Central memory CD4-positive, alpha-beta T cell (primary cell): ENCODE results near the gene COL18A1.

Experiments
- DNase-seq: peaks from one replicate; pipeline ENCODE4 v3.0.0; 2022

Gene COL18A1

DNA sequence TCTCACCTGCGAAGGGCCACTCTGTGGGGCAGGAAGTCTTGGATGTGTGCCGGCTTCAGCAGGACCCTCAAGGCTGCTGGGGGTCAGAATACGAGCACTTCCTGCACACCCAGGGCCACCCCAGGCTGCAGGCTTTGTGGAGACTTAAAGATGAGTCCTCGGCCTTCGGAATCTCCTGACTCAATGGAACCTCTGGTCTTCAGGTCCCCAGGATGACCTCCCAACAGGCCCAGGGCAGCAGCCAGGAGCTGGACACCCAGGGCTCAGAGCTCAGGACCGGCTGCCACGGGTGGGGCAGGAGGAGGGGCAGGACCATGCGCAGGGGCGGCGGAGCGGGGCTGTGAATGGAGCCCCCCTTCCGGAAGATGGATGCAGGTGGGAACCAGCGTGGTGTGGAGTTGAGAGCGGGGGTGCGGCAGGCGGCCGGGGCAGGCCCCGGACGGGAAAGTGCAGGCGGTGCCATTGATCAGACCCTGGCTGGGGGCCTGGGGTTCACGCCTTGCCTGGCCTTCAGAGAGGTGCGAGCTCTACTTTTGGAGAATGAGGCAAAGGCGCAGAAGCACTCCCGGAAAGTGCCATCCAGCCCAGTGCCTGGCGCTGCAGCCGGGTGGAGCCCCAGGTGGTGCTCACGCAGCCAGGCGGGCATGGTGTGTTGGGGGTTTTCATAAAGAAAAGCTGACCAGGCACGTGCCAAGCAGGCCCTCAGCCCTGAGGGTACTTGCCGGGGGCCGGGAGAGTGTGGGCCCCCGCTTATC, 10.4 kb downstream of the COL18A1 start:
- no peak for DNase-seq

- no peak for DNase-seq
Measured at GRCh38 chr21:45415943-45416611, 11.1 kb downstream of the COL18A1 start.

DNA sequence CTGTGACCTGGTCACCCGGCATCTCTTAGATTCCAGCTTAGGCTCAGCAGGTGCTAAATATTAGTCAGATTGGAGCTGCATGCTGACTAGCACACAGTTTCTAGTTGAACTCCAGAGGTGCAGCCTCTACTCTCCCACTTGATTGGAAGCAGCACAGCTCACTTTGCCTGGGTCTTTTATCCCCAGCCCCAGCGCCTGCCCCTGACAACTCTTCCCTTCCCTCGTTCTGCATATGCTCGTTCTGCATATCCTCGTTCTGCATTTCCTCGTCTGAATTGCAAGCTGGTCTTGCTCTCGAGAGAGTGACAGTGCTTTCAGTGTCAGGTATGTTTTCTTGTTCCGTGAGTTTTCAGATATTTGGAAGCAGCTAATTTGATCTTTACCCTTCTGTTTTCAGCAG, 11.7 kb downstream of the COL18A1 start:
- no peak for DNase-seq

GRCh38 chr21:45417256-45417950, 12.4 kb downstream of the COL18A1 start:
- no peak for DNase-seq

GRCh38 chr21:45417951-45418300, 13.0 kb downstream of the COL18A1 start:
- no peak for DNase-seq

- DNase-seq: no peak
Measured at GRCh38 chr21:45418301-45419071, 13.5 kb downstream of the COL18A1 start.

GRCh38 chr21:45419162-45419561, 14.2 kb downstream of the COL18A1 start:
- DNase-seq: no peak

GRCh38 chr21:45420061-45421041, 15.4 kb downstream of the COL18A1 start:
- DNase-seq: no peak

DNA sequence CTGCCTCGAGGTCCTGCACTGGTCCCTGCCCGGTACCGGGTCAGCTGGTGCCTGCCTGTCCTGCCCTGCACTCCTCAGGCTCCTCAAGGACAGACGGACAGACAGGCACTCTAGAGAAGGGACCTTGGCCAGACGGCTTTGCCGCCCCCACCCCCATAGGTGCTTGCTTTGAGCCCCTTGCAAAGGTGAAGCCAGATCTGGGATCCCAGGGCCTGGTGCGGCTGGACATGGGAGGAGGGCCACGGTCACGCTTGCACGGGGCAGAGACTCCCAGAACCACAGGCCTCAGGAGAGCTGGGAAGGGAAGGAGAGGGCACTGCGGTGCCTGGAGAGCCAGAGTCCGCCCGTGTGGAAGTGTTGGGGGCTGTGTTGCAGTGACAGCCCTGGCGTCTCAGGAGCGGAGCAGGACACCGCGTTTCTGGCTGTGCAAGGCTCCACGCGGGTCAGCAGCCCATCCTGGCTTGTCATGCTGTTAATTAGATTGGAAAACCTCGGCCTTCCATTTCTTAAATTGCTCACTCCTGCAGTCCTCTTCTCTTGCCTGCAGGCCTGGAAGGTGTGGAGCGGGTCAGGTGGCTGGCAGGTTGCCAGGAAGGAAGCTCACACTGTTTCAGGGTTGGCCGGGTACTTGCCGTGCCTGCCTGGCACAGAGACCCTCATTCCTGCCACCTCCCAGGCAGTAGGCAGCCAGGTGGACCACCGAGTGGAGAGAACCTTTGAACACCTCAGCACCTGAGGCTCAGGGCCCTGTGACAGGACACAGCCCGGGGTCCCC, 16.3 kb downstream of the COL18A1 start:
- DNase-seq: no peak

DNA sequence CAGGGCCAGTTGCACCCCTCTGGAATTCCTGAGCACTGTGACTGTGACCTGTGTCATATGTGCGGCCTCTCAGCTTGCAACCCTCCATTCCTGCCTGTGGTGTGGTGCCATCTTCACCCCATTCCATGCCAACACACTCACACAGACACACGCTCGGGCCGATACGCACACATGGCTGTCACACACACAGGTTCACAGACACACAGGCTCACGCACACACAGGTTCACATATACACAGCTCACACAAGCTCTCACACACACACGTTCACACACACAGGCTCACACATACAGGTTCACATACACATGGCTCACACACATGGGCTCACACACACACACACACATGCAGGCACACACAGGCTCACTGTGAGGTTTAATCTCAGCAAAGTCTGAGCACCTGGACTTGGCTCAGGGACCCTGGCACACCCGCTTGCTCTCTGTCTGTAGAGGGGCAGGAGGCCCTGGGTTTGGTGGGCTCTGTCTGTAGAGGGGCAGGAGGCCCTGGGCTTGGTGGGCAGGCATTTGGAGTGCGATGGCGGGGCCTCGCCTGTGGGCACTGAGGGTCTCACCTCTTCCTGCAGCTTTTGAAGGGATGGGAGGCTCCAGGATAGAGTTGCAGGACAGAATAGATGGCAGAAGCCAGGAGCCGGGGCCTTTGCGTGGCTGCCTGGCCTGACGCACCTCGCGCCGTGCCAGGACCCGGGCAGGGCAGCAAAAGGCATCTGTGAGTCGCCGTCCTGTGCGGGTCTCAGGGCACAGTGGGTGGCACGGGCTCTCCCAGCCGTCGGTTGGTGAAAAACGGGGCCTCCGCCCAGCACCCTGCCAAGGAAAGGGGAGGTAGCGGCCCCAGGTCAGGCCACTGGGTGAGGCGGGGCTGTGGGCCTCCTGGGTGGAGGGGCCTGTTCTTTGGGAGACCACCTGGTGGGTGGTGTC, 17.1 kb downstream of the COL18A1 start:
- no peak for DNase-seq

- no peak for DNase-seq
Measured at GRCh38 chr21:45423201-45423955, 18.4 kb downstream of the COL18A1 start.

DNA sequence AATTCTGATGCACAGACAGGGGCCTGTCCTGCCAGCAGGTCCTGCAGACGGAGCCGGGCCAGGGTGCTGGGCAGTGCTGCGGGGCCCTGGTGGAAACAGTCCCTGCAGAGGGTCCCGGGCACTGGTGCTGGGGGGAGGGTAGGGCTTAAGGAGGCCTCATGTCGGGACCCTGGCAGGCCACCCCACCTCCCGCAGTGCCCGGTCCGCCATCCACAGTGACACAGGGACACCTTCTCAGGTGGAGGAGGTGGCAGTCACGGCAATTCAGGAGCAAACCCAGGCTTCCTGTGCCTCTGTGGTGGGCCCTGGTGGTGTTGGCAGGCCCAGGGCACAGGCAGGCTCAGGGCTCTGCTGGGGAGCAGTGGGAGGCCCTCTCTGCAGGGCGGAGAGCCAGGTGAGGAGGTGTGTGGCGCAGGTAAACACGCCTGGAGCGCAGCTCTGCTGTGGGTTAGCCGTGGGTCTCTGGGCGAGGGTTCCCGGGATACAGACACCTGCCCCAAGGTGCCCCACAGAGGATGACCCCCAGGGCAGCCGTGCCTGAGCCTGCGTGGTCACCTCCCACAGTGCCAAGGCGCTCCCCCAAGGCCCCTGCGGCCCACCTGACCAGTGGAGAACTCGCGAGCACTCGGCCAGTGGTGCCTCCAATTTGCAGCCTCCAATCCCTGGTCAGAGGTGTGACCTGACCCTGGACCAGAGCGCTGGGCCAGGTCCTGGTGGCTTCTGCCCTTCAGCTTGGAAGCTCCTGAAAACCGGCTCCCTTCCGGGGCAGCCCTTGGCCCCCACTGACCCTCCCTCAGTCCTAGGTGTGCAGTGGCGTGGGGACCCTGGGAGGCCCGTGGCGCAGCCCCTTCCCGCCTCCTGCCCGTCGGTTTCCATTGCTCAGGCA, 19.2 kb downstream of the COL18A1 start:
- DNase-seq: no peak

GRCh38 chr21:45424854-45425795, 20.2 kb downstream of the COL18A1 start:
- DNase-seq: no peak

- no peak for DNase-seq
Measured at GRCh38 chr21:45427331-45428271, 22.6 kb downstream of the COL18A1 start.

DNA sequence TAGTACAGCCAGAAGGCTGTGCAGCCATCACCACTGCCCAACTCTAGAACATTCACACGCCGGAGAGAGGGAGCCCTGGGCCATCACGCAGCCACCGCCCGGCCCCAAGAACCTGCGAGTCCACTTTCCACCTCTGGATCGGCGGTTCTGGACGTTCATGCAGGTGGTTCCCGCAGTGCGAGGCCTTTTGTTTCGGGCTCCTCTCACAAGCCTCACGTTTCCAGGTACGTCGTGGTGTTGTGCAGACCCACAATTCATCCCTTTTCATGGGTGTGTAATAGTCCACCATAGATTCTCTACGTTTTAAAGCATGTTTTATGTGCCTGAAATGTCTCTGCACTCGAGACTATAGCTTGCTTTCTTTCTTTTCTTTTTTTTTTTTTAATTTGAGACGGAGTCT, 23.6 kb downstream of the COL18A1 start:
- DNase-seq: no peak
